CD4-positive, alpha-beta T cell treated with Interleukin-6 for 4 hours (primary cell): ENCODE results near the gene PLP2.

Source experiments
- DNase-seq: peaks from one replicate; pipeline ENCODE4 v3.0.0-alpha.2; 2020; ENCODE audit warnings: mixed read lengths

The PLP2 gene

GRCh38 chrX:49187526-49187925 lies 15.8 kb downstream of the PLP2 start:
- DNase-seq = no peak

GRCh38 chrX:49188468-49189076 lies 16.9 kb downstream of the PLP2 start:
- DNase-seq = no peak

- DNase-seq = no peak
Observed at GRCh38 chrX:49189606-49190005, 17.9 kb downstream of the PLP2 start.

GRCh38 chrX:49190821-49191573 lies 19.3 kb downstream of the PLP2 start:
- DNase-seq = peak; percentile 86

GRCh38 chrX:49191574-49192011 lies 19.9 kb downstream of the PLP2 start:
- DNase-seq = no peak

GRCh38 chrX:49192722-49193328 lies 21.1 kb downstream of the PLP2 start:
- peak; percentile 52 for DNase-seq

GRCh38 chrX:49193542-49193964 lies 21.9 kb downstream of the PLP2 start:
- DNase-seq = no peak

GRCh38 chrX:49197543-49198087 lies 25.9 kb downstream of the PLP2 start:
- DNase-seq = no peak

GRCh38 chrX:49198540-49199314 lies 27.0 kb downstream of the PLP2 start:
- DNase-seq = no peak

- no peak for DNase-seq
Observed at GRCh38 chrX:49199315-49199595, 27.6 kb downstream of the PLP2 start.

- peak; percentile 90 for DNase-seq
Observed at GRCh38 chrX:49199906-49200771, 28.4 kb downstream of the PLP2 start, which contains the start of gene SYP. SYP (minus strand) TSS chrX:49200193; CDS start chrX:49200186, 7 bp downstream.

- DNase-seq = no peak
Observed at GRCh38 chrX:49202022-49202421, 30.3 kb downstream of the PLP2 start.

- DNase-seq = no peak
Observed at GRCh38 chrX:49203536-49203935, 31.8 kb downstream of the PLP2 start.

- DNase-seq = no peak
Observed at GRCh38 chrX:49204017-49204416, 32.3 kb downstream of the PLP2 start.

GRCh38 chrX:49204709-49205108 lies 33.0 kb downstream of the PLP2 start:
- DNase-seq = no peak

GRCh38 chrX:49205443-49205842 lies 33.7 kb downstream of the PLP2 start:
- no peak for DNase-seq

- DNase-seq = no peak
Observed at GRCh38 chrX:49206543-49206942, 34.8 kb downstream of the PLP2 start.

GRCh38 chrX:49208399-49208798 lies 36.7 kb downstream of the PLP2 start:
- no peak for DNase-seq

- DNase-seq = no peak
Observed at GRCh38 chrX:49209434-49210251, 37.9 kb downstream of the PLP2 start.

GRCh38 chrX:49210406-49210805 lies 38.7 kb downstream of the PLP2 start:
- no peak for DNase-seq

GRCh38 chrX:49211074-49211473 lies 39.4 kb downstream of the PLP2 start:
- DNase-seq = no peak
